BLaER1 (cell line): ENCODE data around the gene CCDC191.

ENCODE experiments used
- H3K27ac ChIP-seq: shearing (Covaris generic); formaldehyde crosslinking; 2 replicates; pipeline ENCODE4 v1.8.1; 2022
- H3K27me3 ChIP-seq: shearing (Covaris generic); formaldehyde crosslinking; 2 replicates; pipeline ENCODE4 v1.8.1; 2022
- H3K36me3 ChIP-seq: shearing (Covaris generic); formaldehyde crosslinking; 2 replicates; pipeline ENCODE4 v1.8.1; 2022
- H3K4me1 ChIP-seq: shearing (Covaris generic); formaldehyde crosslinking; 2 replicates; pipeline ENCODE4 v1.8.1; 2022
- H3K4me2 ChIP-seq: shearing (Covaris generic); formaldehyde crosslinking; 2 replicates; pipeline ENCODE4 v1.8.1; 2022
- H3K4me3 ChIP-seq: shearing (Covaris generic); formaldehyde crosslinking; 2 replicates; pipeline ENCODE4 v1.8.1; 2022
- H3K9ac ChIP-seq: shearing (Covaris generic); formaldehyde crosslinking; 2 replicates; pipeline ENCODE4 v1.8.1; 2022
- H3K9me3 ChIP-seq: shearing (Covaris generic); formaldehyde crosslinking; 2 replicates; pipeline ENCODE4 v1.8.1; 2022
- H4K20me1 ChIP-seq: shearing (Covaris generic); formaldehyde crosslinking; 2 replicates; pipeline ENCODE4 v1.8.1; 2022
- Cebpa-rat ChIP-seq: shearing (Covaris generic); IDR thresholded peaks from 2 replicates; pipeline ENCODE4 v1.8.1; 2022

Gene CCDC191, protein sequence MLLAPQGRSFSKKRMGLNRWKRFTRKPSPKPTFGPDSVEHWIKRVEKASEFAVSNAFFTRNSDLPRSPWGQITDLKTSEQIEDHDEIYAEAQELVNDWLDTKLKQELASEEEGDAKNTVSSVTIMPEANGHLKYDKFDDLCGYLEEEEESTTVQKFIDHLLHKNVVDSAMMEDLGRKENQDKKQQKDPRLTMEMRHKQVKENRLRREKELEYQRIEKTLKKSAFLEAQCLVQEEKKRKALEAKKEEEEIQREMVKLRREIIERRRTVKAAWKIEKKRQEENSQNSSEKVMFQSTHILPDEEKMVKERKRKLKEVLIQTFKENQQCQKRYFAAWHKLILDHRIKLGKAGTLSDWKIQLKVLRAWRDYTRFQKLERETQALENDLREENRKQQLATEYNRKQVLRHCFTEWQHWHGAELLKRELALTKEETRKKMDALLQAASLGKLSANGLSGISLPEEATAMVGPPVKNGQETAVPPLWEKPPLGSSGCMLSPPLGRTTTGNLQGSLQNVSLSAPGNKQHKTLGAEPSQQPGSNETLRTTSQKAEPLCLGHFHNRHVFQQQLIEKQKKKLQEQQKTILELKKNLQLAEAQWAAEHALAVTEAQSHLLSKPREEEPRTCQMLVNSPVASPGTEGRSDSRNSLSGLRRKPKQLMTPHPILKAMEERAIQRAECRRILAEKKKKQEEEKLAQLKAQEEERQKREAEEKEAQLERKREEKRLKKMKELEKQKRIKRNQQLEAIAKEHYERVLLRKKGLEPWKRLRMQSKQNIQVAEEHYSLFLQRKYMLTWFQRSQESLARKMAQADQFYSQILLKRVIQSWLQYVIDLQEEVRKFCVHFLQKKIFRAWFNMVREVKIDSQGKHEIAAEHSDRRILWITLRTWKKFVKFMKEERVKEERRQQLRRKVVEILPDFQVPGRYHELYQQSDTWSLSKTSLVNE

DNA sequence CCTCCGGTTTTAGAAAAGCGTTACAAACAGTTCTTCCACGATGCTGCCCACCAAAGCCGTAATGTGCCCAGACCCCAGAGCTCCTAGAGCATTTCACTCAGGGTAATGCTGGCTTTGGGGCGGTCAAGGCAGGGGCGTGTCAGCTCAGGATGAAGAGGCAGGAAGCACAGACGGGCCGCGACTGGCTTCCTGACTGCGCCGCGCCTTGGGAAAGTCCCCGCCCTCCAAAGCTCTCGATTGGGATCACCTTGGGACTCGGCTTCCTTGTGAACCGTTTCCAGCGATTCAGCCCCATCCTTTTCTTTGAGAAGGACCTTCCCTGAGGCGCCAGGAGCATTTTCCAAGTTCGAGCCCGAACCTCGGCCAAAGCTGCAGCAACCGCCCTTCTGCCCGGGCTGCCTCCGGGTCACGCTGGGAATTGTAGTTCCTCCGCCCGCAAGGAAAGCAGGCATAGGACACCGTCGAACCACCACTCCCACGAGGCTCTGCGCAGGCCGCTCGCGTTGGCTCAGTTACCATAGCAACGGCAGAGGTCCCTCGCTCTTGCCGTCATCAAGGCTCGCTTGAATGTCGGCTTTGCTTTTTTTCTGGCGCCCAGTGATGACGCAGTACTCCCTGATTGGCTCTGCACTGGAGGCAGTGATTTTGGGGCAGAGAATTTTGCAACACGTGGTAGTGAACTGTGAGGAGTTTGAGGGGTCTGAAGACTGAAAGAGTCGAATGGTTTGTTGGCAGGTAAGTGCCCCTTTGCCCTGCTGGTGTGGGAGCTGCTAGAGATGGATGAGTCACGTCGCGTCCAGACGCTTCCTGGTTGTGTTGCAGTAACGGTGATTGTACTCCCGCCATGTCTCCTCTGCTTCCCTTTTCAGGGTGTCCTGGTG is at the start of gene CCDC191, which contains the start of gene QTRT2:
Gene CCDC191, minus strand, starts transcription at position 397 of the 881 bp plus-strand sequence. Its CDS starts 60 bp downstream, at position 337.
Gene QTRT2, plus strand, starts transcription at position 608 of the 881 bp plus-strand sequence. CDS start 8,521 bp downstream, outside the sequence.
- peak within 1 kb of the TSS; percentile 73 for H3K4me2 ChIP-seq
- peak within 1 kb of the TSS; percentile 50 for H3K27ac ChIP-seq
- no peaks in the 10 kb centered on the region for H3K27me3 ChIP-seq
- TF ChIP-seq Cebpa-rat, result no peak
- peaks cover 13% of the 10 kb centered on the region for H4K20me1 ChIP-seq
- no peaks in the 10 kb centered on the region for H3K9me3 ChIP-seq
- H3K4me1 ChIP-seq, result peaks cover 30% of the 10 kb centered on the region
- peaks cover 12% of the 10 kb centered on the region for H3K36me3 ChIP-seq
- H3K4me3 ChIP-seq, result peak within 1 kb of the TSS; percentile 80
- H3K9ac ChIP-seq, result peak within 1 kb of the TSS; percentile 80

DNA sequence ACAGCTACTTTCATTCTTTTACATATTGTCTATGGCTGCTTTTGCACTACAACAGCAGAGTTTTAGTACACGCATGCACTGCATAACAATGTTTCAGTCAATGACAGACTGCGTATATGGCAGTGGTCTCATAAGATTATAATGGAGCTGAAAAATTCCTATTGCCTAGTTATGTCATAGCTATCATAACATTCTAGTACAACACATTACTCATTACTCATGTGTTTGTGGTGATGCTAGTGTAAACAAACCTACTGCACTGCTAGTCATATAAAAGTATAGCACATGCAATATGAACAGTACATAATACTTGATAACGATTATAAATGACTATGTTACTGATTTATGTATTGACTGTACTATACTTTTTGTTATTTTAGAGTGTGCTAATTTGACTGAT is 48.1 kb upstream of the CCDC191 start:
- Histone ChIP-seq H3K4me2 (no peak overlapping the region), H3K9me3 (no peaks in the 10 kb centered on the region)
- no peak for TF ChIP-seq Cebpa-rat

DNA sequence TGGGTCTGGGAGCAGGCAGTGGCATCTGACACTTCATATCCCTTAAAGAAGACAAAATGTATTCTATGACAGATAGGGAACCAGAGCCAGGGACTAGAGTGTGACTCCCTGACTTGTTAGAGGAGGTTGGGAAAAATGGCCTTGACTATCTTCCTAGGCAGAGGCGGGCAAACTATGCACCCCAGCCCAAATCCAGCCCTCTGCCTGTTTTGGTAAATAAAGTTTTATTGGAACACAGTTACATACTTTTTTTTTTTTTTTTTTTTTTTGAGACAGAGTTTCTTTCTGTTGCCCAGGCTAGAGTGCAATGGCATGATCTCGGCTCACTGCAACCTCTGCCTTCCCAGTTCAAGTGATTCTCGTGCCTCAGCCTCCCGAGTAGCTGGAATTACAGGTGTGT is 47.5 kb upstream of the CCDC191 start:
- Histone ChIP-seq H3K4me2 (no peak overlapping the region), H3K4me3 (no peak overlapping the region), H3K9ac (no peak overlapping the region), H4K20me1 (no peaks in the 10 kb centered on the region), H3K36me3 (no peaks in the 10 kb centered on the region), H3K4me1 (no peaks in the 10 kb centered on the region), H3K27ac (no peak overlapping the region), H3K9me3 (no peaks in the 10 kb centered on the region), H3K27me3 (no peaks in the 10 kb centered on the region)
- TF ChIP-seq Cebpa-rat, result no peak

More for the DNA sequence above, 48.1 kb upstream of the CCDC191 start:
- Histone ChIP-seq H3K27ac (no peak overlapping the region), H3K36me3 (no peaks in the 10 kb centered on the region), H4K20me1 (no peaks in the 10 kb centered on the region), H3K9ac (no peak overlapping the region), H3K27me3 (no peaks in the 10 kb centered on the region), H3K4me3 (no peak overlapping the region), H3K4me1 (no peaks in the 10 kb centered on the region)

DNA sequence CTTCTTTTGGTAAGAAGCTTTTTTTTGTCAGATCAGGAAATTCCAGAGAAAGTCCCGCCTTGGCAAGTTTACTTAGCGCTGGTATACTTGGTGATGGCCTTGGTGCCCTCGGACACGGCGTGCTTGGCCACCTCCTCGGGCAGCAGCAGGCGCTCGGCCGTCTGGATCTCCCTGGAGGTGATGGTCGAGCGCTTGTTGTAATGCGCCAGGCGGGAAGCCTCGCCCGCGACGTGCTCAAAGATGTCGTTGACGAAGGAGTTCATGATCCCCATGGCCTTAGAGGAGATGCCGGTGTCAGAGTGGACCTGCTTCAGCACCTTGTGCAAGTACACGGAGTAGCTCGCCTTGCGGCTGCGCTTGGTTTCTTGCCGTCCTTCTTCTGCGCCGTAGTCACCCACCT is 46.9 kb upstream of the CCDC191 start:
- Histone ChIP-seq H3K27me3 (no peaks in the 10 kb centered on the region), H3K9me3 (no peaks in the 10 kb centered on the region), H3K36me3 (no peaks in the 10 kb centered on the region), H3K9ac (no peak overlapping the region), H3K27ac (no peak overlapping the region), H3K4me3 (no peak overlapping the region), H3K4me1 (no peaks in the 10 kb centered on the region), H4K20me1 (no peaks in the 10 kb centered on the region), H3K4me2 (no peak overlapping the region)
- no peak for TF ChIP-seq Cebpa-rat

DNA sequence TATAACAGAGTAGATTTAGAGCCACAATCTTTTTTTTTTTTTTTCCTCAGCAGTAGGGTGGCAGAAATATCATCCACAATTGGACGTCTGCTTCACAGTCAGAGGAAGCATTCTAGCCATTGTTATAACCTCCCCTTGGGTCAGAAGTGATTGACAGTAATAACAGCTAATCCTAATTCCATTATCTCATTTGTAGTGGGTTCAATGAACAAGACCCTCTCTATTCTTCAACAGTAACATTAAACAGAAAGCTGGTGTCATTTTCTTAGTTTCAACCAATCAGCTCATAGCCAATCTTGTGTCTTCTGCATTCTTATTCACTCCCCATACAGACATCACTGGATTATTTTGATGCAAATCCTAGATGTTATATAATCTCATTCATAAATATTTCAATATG is 44.8 kb upstream of the CCDC191 start:
- Histone ChIP-seq H3K36me3 (no peaks in the 10 kb centered on the region), H4K20me1 (no peaks in the 10 kb centered on the region), H3K9ac (no peak overlapping the region), H3K9me3 (no peaks in the 10 kb centered on the region), H3K4me2 (no peak overlapping the region), H3K27ac (no peak overlapping the region), H3K4me3 (no peak overlapping the region), H3K4me1 (no peaks in the 10 kb centered on the region), H3K27me3 (no peaks in the 10 kb centered on the region)
- no peak for TF ChIP-seq Cebpa-rat

DNA sequence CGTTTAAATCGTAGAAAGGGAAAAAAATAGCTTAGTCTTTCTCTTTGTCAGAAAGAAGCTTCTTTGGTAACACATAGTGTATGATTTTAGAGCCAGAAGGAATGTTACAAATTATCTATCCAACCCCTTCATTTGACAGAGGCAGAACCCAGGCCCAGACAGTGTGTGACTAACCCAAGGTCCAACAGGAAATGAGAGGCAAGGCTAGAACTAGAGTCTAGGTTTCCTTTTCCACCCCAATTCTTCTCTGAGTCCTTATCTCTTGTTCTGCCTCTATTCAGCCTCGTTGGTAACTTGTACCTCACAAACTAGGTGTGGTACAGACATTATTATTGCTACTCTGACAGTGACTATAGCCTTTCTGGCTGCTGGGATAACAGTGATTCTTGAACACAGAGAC is 39.5 kb upstream of the CCDC191 start:
- no peaks in the 10 kb centered on the region for H3K9me3 ChIP-seq
- no peak overlapping the region for H3K4me2 ChIP-seq
- no peaks in the 10 kb centered on the region for H3K27me3 ChIP-seq
- H3K9ac ChIP-seq, result no peak overlapping the region
- H3K4me3 ChIP-seq, result no peak overlapping the region
- H4K20me1 ChIP-seq, result no peaks in the 10 kb centered on the region
- H3K27ac ChIP-seq, result no peak overlapping the region
- H3K36me3 ChIP-seq, result no peaks in the 10 kb centered on the region
- TF ChIP-seq Cebpa-rat, result no peak
- no peaks in the 10 kb centered on the region for H3K4me1 ChIP-seq

DNA sequence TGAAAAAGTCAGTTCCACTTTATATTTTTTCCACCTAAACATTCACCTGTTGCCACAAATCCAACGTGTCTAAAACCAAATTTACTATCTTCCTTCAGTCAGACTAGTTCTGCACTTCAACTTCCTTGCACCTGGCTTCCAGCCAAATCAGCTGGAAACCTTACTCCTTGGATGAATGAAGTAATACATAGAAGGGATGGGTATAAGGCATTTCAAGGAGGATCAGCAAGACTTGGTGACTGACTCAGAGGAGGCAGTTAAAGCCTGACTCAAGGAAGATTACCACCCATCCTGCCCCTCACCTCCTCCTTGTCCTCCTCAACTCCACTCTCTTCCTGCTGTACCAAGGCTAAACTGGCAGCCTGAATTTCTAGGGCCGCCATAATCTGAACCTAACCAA is 37.3 kb upstream of the CCDC191 start:
- no peak overlapping the region for H3K4me2 ChIP-seq
- H3K36me3 ChIP-seq, result peaks cover 4% of the 10 kb centered on the region; the same call in 1 of the 2 replicates
- no peak overlapping the region for H3K4me3 ChIP-seq
- H3K27ac ChIP-seq, result no peak overlapping the region
- TF ChIP-seq Cebpa-rat, result no peak
- no peak overlapping the region for H3K9ac ChIP-seq
- no peaks in the 10 kb centered on the region for H4K20me1 ChIP-seq
- no peaks in the 10 kb centered on the region for H3K9me3 ChIP-seq
- no peaks in the 10 kb centered on the region for H3K27me3 ChIP-seq
- H3K4me1 ChIP-seq, result no peaks in the 10 kb centered on the region

DNA sequence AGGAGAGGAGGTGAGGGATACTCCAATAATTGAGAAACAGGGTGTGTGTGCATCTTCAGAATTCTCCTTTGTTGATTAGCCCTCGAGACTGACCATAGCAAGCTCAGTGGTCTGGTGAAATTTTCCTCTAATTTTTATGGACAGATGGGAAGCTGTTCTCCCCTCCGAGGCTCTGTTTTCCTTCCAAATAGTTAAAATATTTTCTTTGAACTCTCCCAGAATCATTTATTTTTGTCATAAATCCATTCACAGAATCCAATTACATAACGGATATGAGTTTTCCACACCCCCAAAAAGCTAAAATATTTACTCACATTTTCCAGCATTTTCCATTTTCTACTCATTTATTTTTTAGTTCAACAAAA is 36.7 kb upstream of the CCDC191 start:
- no peak overlapping the region for H3K4me2 ChIP-seq
- H3K9ac ChIP-seq, result no peak overlapping the region

More for the DNA sequence above, 36.7 kb upstream of the CCDC191 start:
- Histone ChIP-seq H3K9me3 (no peaks in the 10 kb centered on the region), H3K4me3 (no peak overlapping the region), H3K27ac (no peak overlapping the region), H4K20me1 (no peaks in the 10 kb centered on the region), H3K36me3 (peaks cover 6% of the 10 kb centered on the region; the same call in 1 of the 2 replicates), H3K27me3 (no peaks in the 10 kb centered on the region), H3K4me1 (no peaks in the 10 kb centered on the region)
- TF ChIP-seq Cebpa-rat, result no peak
